OCI-LY1 (cell line): ENCODE measurements around the gene PDCD4.

Source experiments
- CTCF ChIP-seq: fragments of 200-600 bp; sonication (generic), shearing (Covaris generic); IDR thresholded peaks from 2 replicates; pipeline ENCODE4 v1.5.1; 2017; ENCODE audit warnings: mild to moderate bottlenecking, antibody characterized with exemption, low read length, moderate library complexity, mixed read lengths
- EZH2 ChIP-seq: fragments of 200-600 bp; sonication (generic), shearing (Covaris generic); IDR thresholded peaks from 2 replicates; pipeline ENCODE4 v1.8.0; 2017; ENCODE audit warnings: borderline replicate concordance, mixed run types, mild to moderate bottlenecking, antibody characterized with exemption, low read length, moderate library complexity, mixed read lengths

DNA sequence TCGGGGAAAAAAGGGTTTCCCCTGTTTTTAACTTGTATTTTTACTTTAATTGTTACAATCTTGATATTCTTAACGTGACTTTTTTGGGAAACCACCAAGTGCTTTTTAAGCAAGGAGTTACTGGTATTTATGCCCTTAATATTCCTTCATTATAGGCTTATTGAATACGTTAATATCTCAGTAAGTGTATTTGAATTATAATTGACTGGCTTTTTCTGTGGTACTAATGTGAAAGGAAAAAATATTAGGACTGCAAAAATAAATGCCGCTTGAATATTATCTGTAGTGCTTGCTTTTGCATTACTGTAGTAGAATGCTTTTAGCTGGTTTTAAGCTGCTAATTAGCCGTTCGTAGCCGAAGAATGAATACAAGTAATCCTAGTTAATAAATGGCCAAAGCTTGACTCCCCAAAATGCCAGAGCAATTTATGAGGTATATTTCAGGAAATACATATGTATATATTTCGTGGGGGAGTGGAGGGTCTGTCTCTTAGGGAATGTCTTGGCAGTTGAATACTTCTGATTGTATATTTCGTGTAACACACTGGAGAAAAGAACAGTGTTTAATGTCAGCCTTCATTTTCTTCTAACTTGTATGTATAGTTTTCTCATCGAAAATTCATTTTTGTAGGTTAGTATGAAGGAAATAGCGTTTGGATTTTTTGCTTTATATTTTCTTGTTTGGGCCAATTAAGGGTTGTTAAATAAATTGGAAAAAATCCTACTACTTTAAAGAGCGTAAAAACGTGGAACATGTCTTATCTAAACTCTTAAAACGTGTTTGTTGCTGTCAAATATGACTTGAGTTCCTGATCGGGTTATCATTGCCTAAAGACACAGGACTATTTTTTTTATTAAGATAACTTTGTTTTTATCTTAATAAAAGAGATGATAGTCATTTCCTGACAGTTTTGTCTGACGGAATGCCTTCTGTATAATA, 1.5 kb downstream of the PDCD4 start:
- TF ChIP-seq CTCF (no peak), EZH2 (no peak)
